HG03108 (cell line): ENCODE data around the gene CCDC8.
"Not testable (repeated sequence)": the region's sequence is repeated elsewhere in the genome, so short reads cannot be mapped to it uniquely, and the experiment has no call there.

Source experiments
- ATAC-seq: cut with Tn5 transposase; IDR thresholded peaks from one replicate; pipeline ENCODE4 v1.9.1; 2021; ENCODE audit warnings: moderate library complexity; ENCODE audit not compliant: unreplicated experiment

CCDC8 gene

GRCh38 chr19:46428239-46429135 is 15.1 kb upstream of the CCDC8 start, which contains the start of gene PNMA8C:
Gene PNMA8C (minus strand): TSS chr19:46428936. CDS start chr19:46428359, 577 bp downstream.
- ATAC-seq = no peak

GRCh38 chr19:46427518-46428045 is 14.2 kb upstream of the CCDC8 start:
- ATAC-seq = no peak

- ATAC-seq = no peak
These were observed 13.3 kb upstream of the CCDC8 start for GRCh38 chr19:46426506-46427162.

- ATAC-seq = no peak
These were observed 12.7 kb upstream of the CCDC8 start for GRCh38 chr19:46426035-46426505.

- ATAC-seq = no peak
These were observed 9.8 kb upstream of the CCDC8 start for GRCh38 chr19:46423188-46423587.

- no peak for ATAC-seq
These were observed 9.0 kb upstream of the CCDC8 start for GRCh38 chr19:46422344-46422743.

GRCh38 chr19:46420056-46420455 is 6.7 kb upstream of the CCDC8 start:
- ATAC-seq = no peak

GRCh38 chr19:46415804-46416709 is 2.7 kb upstream of the CCDC8 start:
- ATAC-seq = not testable (repeated sequence)

- ATAC-seq = not testable (repeated sequence)
These were observed 1.5 kb upstream of the CCDC8 start for GRCh38 chr19:46414899-46415298.

GRCh38 chr19:46412650-46413261 is 608 bp downstream of the CCDC8 start:
- no peak for ATAC-seq

- ATAC-seq = no peak
These were observed 1.3 kb downstream of the CCDC8 start for GRCh38 chr19:46411925-46412649.

- ATAC-seq = no peak
These were observed 2.1 kb downstream of the CCDC8 start for GRCh38 chr19:46411088-46411924.

GRCh38 chr19:46410205-46411087 is 2.9 kb downstream of the CCDC8 start:
- no peak for ATAC-seq

GRCh38 chr19:46409191-46409590 is 4.2 kb downstream of the CCDC8 start:
- no peak for ATAC-seq

GRCh38 chr19:46408664-46409039 is 4.7 kb downstream of the CCDC8 start:
- no peak for ATAC-seq

GRCh38 chr19:46407856-46408663 is 5.3 kb downstream of the CCDC8 start:
- no peak for ATAC-seq

- ATAC-seq = no peak
These were observed 6.4 kb downstream of the CCDC8 start for GRCh38 chr19:46406976-46407375.
